ENCODE results near the gene MAST3. TPM values are rescaled to one million over a fixed set of nuclear protein-coding genes. Genes with fewer than 3 reads are reported as not detected.

MAST3 gene
- total and polyA plus RNA-seq, 2 donors (not counting 3 experiments of a cell fraction or from before 2014, with no cell fraction given): 1.5 to 2.7 TPM

DNA sequence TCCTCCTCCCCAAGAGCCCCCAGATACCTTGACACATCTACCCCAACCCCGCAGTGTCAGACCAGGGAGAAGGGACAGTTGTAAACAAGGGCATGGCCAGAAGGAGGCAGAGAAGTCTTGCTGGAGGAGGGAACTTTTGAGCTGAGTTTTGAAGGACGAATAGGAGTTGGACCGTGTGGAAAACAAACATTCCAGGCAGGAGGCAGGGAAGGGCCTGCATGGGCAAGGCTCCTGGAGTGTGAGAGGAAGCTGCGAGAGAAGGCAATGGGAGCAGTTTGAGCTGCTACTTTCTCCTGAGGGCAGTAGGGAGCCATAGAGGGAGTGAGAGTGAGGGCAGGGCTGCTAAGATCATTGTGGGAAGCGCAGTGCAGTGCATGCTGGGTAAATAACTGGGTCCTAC, 34.1 kb upstream of the MAST3 start:
- Histone ChIP-seq H3K27ac (ENCODE audit: insufficient read depth, low read depth, low read length) (no peak overlapping the region), H3K9me1 (replicated peaks; ENCODE audit: control insufficient read depth, extremely low read depth, insufficient read depth, low read length) (no peaks in the 10 kb centered on the region), H4K20me1 (replicated peaks; ENCODE audit: control insufficient read depth, extremely low read depth, insufficient read depth, low read length) (no peaks in the 10 kb centered on the region), H3K4me1 (ENCODE audit: control insufficient read depth, extremely low read depth, insufficient read depth, low read length) (peaks cover 2% of the 10 kb centered on the region), H3K9ac (replicated peaks; ENCODE audit: extremely low read depth, insufficient read depth, low read length) (no peak overlapping the region), H3K27me3 (ENCODE audit: control insufficient read depth in 2 of 2, insufficient read depth in 2 of 2, low read length in 2 of 2) (no peaks in the 10 kb centered on the region), H3K4me3 (replicated peaks in 1 of 3; ENCODE audit: insufficient read depth in 1 of 3, low read depth in 1 of 3, low read length in 3 of 3) (no peak overlapping the region), H3K4me2 (ENCODE audit: insufficient read depth, low read length) (no peak overlapping the region), H3K36me3 (ENCODE audit: control insufficient read depth in 2 of 2, extremely low read depth in 1 of 2, insufficient read depth in 2 of 2, low read length in 2 of 2) (no peaks in the 10 kb centered on the region), H3K79me2 (ENCODE audit: control insufficient read depth, insufficient read depth, low read length) (no peaks in the 10 kb centered on the region), H3K9me3 (replicated peaks; ENCODE audit: control insufficient read depth, insufficient read depth, low read length) (no peaks in the 10 kb centered on the region), H2AFZ (ENCODE audit: low read depth, low read length) (no peak overlapping the region)
- no peak for TF ChIP-seq JUN (IDR thresholded peaks at IDR 0.05; ENCODE audit: borderline replicate concordance, insufficient read depth, insufficient read length, low read depth)
- peak in 1 of 2 donors; percentile 6 for TF ChIP-seq CTCF (IDR thresholded peaks at IDR 0.05; ENCODE audit: extremely low read depth in 1 of 2, insufficient read depth in 1 of 2, low read depth in 1 of 2, low read length in 2 of 2)
- DNase-seq (ENCODE audit: low read depth, low spot score) (no peak), FAIRE-seq (peak; percentile 59)
- dilution Hi-C loops (cut with MboI; ENCODE audit: extremely low pct_ligation_motif_present, low sequenced_read_pairs) (no loop called here), intact Hi-C loops (cut with micrococcal nuclease) (loop anchor here (1.0 kb wide), 1 partner anchor 105 kb away; no protein-coding TSS in a partner anchor)
- POLR2A ChIA-PET: no interaction called here
- no TSS peak for BruUV-seq (replicated peaks)
- CTCF ChIA-PET: interaction anchor here (1.1 to 1.6 kb wide), 3 partner anchors 50 to 188 kb away, joined by 3 to 4 read pairs (median 3); no protein-coding TSS in a partner anchor

- H3K36me3 ChIP-seq (ENCODE audit: control insufficient read depth in 2 of 2, extremely low read depth in 1 of 2, insufficient read depth in 2 of 2, low read length in 2 of 2): no peaks in the 10 kb centered on the region
- no peaks in the 10 kb centered on the region for H3K79me2 ChIP-seq (ENCODE audit: control insufficient read depth, insufficient read depth, low read length)
- POLR2A ChIA-PET: no interaction called here
- H4K20me1 ChIP-seq (replicated peaks; ENCODE audit: control insufficient read depth, extremely low read depth, insufficient read depth, low read length): no peaks in the 10 kb centered on the region
- H3K4me3 ChIP-seq (replicated peaks in 1 of 3; ENCODE audit: insufficient read depth in 1 of 3, low read depth in 1 of 3, low read length in 3 of 3): no peak overlapping the region
- H3K9me3 ChIP-seq (replicated peaks; ENCODE audit: control insufficient read depth, insufficient read depth, low read length): no peaks in the 10 kb centered on the region
- no peaks in the 10 kb centered on the region for H3K4me1 ChIP-seq (ENCODE audit: control insufficient read depth, extremely low read depth, insufficient read depth, low read length)
- no peak overlapping the region for H3K9ac ChIP-seq (replicated peaks; ENCODE audit: extremely low read depth, insufficient read depth, low read length)
- CTCF ChIA-PET: interaction anchor here (0.7 to 1.2 kb wide), 2 partner anchors 32 to 48 kb away, joined by 3 to 5 read pairs; partner anchors contain the start of gene MAST3
- dilution Hi-C loops (cut with MboI; ENCODE audit: extremely low pct_ligation_motif_present, low sequenced_read_pairs) (no loop called here), intact Hi-C loops (cut with micrococcal nuclease) (no loop called here)
- FAIRE-seq (no peak), DNase-seq (ENCODE audit: low read depth, low spot score) (no peak)
- no peaks in the 10 kb centered on the region for H3K9me1 ChIP-seq (replicated peaks; ENCODE audit: control insufficient read depth, extremely low read depth, insufficient read depth, low read length)
- no peak overlapping the region for H3K4me2 ChIP-seq (ENCODE audit: insufficient read depth, low read length)
- TF ChIP-seq MYC (IDR thresholded peaks at IDR 0.05; ENCODE audit: low read depth, low read length) (no peak), POLR2A (IDR thresholded peaks at IDR 0.05; ENCODE audit: low read depth, low read length) (no peak), EZH2 (IDR thresholded peaks at IDR 0.05; ENCODE audit: borderline replicate concordance, low read depth, low read length, severe bottlenecking) (no peak), POLR2AphosphoS5 (IDR thresholded peaks at IDR 0.05; ENCODE audit: insufficient read depth, low read depth, low read length) (no peak), CTCF (IDR thresholded peaks at IDR 0.05; ENCODE audit: extremely low read depth in 1 of 2, insufficient read depth in 1 of 2, low read depth in 1 of 2, low read length in 2 of 2) (no peak), MAX (IDR thresholded peaks at IDR 0.05; ENCODE audit: insufficient read depth, insufficient read length) (no peak), GATA2 (IDR thresholded peaks at IDR 0.05; ENCODE audit: insufficient read depth, insufficient read length, low read depth, low read length) (no peak), JUN (IDR thresholded peaks at IDR 0.05; ENCODE audit: borderline replicate concordance, insufficient read depth, insufficient read length, low read depth) (no peak), FOS (IDR thresholded peaks at IDR 0.05; ENCODE audit: borderline replicate concordance, insufficient read depth, low read length) (no peak)
- no peaks in the 10 kb centered on the region for H3K27me3 ChIP-seq (ENCODE audit: control insufficient read depth in 2 of 2, insufficient read depth in 2 of 2, low read length in 2 of 2)
- no TSS peak for BruUV-seq (replicated peaks)
- H3K27ac ChIP-seq (ENCODE audit: insufficient read depth, low read depth, low read length): no peak overlapping the region
- H2AFZ ChIP-seq (ENCODE audit: low read depth, low read length): no peak overlapping the region
Observed at GRCh38 chr19:18065173-18065495, 32.4 kb upstream of the MAST3 start.

Measured in endothelial cell of umbilical vein (primary cell).